IMR-90 (cell line): ENCODE data around the gene CLEC7A. TPM values are rescaled to one million over a fixed set of nuclear protein-coding genes. Genes with fewer than 3 reads are reported as not detected.

ENCODE experiments used
- ATAC-seq: fragments of 200-7000 bp; cut with Tn5 transposase; 2 replicates; pipeline ENCODE4 v1.9.1; 2020; ENCODE audit warnings: low read depth, mild to moderate bottlenecking, moderate library complexity
- BruUV-seq: library from RNA; stranded (reverse); fragments of 400-500 nt; replicated peaks from 2 replicates; lab custom pipeline; 2021; lab: Mats Ljungman, UMichigan
- CTCF ChIA-PET: fragments of 300-600 bp; formaldehyde crosslinking; extraction: SDS; loops from one replicate; lab custom pipeline; 2021; ENCODE audit warnings: antibody characterized with exemption; lab: Yijun Ruan, JAX
- POLR2A ChIA-PET: fragments of 300-600 bp; sonication (Branson Sonifier 250); formaldehyde crosslinking; loops from one replicate; lab custom pipeline; 2022; ENCODE audit warnings: antibody characterized with exemption; ENCODE audit not compliant: unreplicated experiment; lab: Charles Lee
- DNase-seq: peaks from one replicate; pipeline ENCODE4 v3.0.0; 2013
- H2AFZ ChIP-seq: replicated peaks from 2 replicates; pipeline ENCODE3; 2013; ENCODE audit warnings: low read length, mild to moderate bottlenecking; ENCODE audit not compliant: poor library complexity
- H2AK5ac ChIP-seq: 2 replicates; pipeline ENCODE4 v1.6.1; 2013; ENCODE audit warnings: low read depth, low read length, inconsistent platforms
- H2AK9ac ChIP-seq: replicated peaks from 2 replicates; pipeline ENCODE3; 2013; ENCODE audit warnings: mild to moderate bottlenecking, low read depth, low read length, moderate library complexity; ENCODE audit not compliant: poor library complexity
- H2BK120ac ChIP-seq: 2 replicates; pipeline ENCODE4 v1.6.1; 2013; ENCODE audit warnings: low read depth, low read length, inconsistent platforms
- H2BK15ac ChIP-seq: 3 replicates; pipeline ENCODE4 v1.6.1; 2013; ENCODE audit warnings: low read depth, low read length, inconsistent platforms
- H2BK20ac ChIP-seq: 2 replicates; pipeline ENCODE4 v1.6.1; 2013; ENCODE audit warnings: low read depth, mild to moderate bottlenecking, inconsistent platforms, low read length, moderate library complexity
- H2BK5ac ChIP-seq: 2 replicates; pipeline ENCODE4 v1.6.1; 2013; ENCODE audit warnings: mild to moderate bottlenecking, low read depth, low read length, inconsistent platforms; ENCODE audit not compliant: poor library complexity, severe bottlenecking
- H3K14ac ChIP-seq: replicated peaks from 2 replicates; pipeline ENCODE4 v1.6.1; 2013; ENCODE audit warnings: low read depth, low read length, inconsistent platforms
- H3K18ac ChIP-seq: 2 replicates; pipeline ENCODE4 v1.6.1; 2013; ENCODE audit warnings: low read depth, low read length, control low read depth
- H3K23ac ChIP-seq: 2 replicates; pipeline ENCODE4 v1.6.1; 2013; ENCODE audit warnings: low read depth, low read length, inconsistent platforms
- H3K27ac ChIP-seq: 2 replicates; pipeline ENCODE4 v1.5.1; 2013; ENCODE audit warnings: mild to moderate bottlenecking, control low read depth, low read length; ENCODE audit not compliant: insufficient read depth
- H3K27me3 ChIP-seq: 2 replicates; pipeline ENCODE4 v1.6.1; 2013; ENCODE audit warnings: low read length; ENCODE audit not compliant: control insufficient read depth, insufficient read depth
- H3K36me3 ChIP-seq: 2 replicates; pipeline ENCODE4 v1.6.1; 2013; ENCODE audit warnings: low read length, mixed read lengths; ENCODE audit not compliant: control insufficient read depth, insufficient read depth
- H3K4ac ChIP-seq: 2 replicates; pipeline ENCODE4 v1.6.1; 2013; ENCODE audit warnings: low read depth, low read length, inconsistent platforms
- H3K4me1 ChIP-seq: 2 replicates; pipeline ENCODE4 v1.6.1; 2013; ENCODE audit warnings: low read length, mixed read lengths; ENCODE audit not compliant: control insufficient read depth, insufficient read depth
- H3K4me2 ChIP-seq: 2 replicates; pipeline ENCODE4 v1.6.1; 2013; ENCODE audit warnings: low read depth, mild to moderate bottlenecking, control low read depth, low read length, moderate library complexity
- H3K4me3 ChIP-seq: 2 replicates; pipeline ENCODE4 v1.5.1; 2013; ENCODE audit warnings: low read depth, mild to moderate bottlenecking, control low read depth, low read length, moderate library complexity; ENCODE audit not compliant: insufficient read depth
- H3K56ac ChIP-seq: 2 replicates; pipeline ENCODE4 v1.6.1; 2013; ENCODE audit warnings: low read length, inconsistent platforms; ENCODE audit not compliant: insufficient read depth; ENCODE audit errors: extremely low read depth
- H3K79me1 ChIP-seq, 2 experiments: 2 replicates each; pipeline ENCODE4 v1.6.1; 2013; ENCODE audit warnings: low read length in 2 of 2, inconsistent platforms in 1 of 2, low read depth in 1 of 2
- H3K9ac ChIP-seq: 2 replicates; pipeline ENCODE4 v1.6.1; 2013; ENCODE audit warnings: low read depth, low read length, control low read depth
- H3K9me1 ChIP-seq: 2 replicates; pipeline ENCODE4 v1.6.1; 2013; ENCODE audit warnings: low read length, inconsistent platforms; ENCODE audit not compliant: insufficient read depth
- H3K9me3 ChIP-seq: 2 replicates; pipeline ENCODE4 v1.6.1; 2013; ENCODE audit warnings: low read length; ENCODE audit not compliant: control insufficient read depth, insufficient read depth
- H4K20me1 ChIP-seq: 2 replicates; pipeline ENCODE4 v1.6.1; 2013; ENCODE audit warnings: low read length, inconsistent platforms; ENCODE audit not compliant: insufficient read depth
- H4K5ac ChIP-seq: 2 replicates; pipeline ENCODE4 v1.6.1; 2013; ENCODE audit warnings: mild to moderate bottlenecking, low read depth, low read length, control low read depth
- H4K8ac ChIP-seq, 2 experiments: 2 replicates each; pipeline ENCODE4 v1.6.1; 2013; ENCODE audit warnings: low read depth in 2 of 2, low read length in 2 of 2, control low read depth in 1 of 2, inconsistent platforms in 1 of 2
- H4K91ac ChIP-seq: 2 replicates; pipeline ENCODE4 v1.6.1; 2013; ENCODE audit warnings: low read depth, low read length, inconsistent platforms; ENCODE audit not compliant: insufficient read depth
- CEBPB ChIP-seq: IDR thresholded peaks from 2 replicates; pipeline ENCODE4 v1.6.1; 2012; ENCODE audit warnings: low read depth, low read length, improper control_type of control experiment
- CHD1 ChIP-seq: IDR thresholded peaks from 2 replicates; pipeline ENCODE4 v1.6.1; 2012; ENCODE audit warnings: low read depth, low read length, improper control_type of control experiment
- CTCF ChIP-seq: conservative IDR thresholded peaks from 2 replicates; pipeline ENCODE4 v1.5.1; 2012; ENCODE audit warnings: mild to moderate bottlenecking, low read depth, low read length, improper control_type of control experiment
- ELK1 ChIP-seq: fragments of 150-350 bp; IDR thresholded peaks from 2 replicates; pipeline ENCODE4 v1.6.1; 2016; ENCODE audit warnings: low read depth, mild to moderate bottlenecking, low read length, moderate library complexity, borderline replicate concordance
- FOS ChIP-seq: fragments of 150-350 bp; IDR thresholded peaks from 2 replicates; pipeline ENCODE4 v1.6.1; 2016; ENCODE audit warnings: low read depth, low read length
- MAFK ChIP-seq: IDR thresholded peaks from 2 replicates; pipeline ENCODE4 v1.6.1; 2012; ENCODE audit warnings: low read depth, low read length, improper control_type of control experiment
- MAZ ChIP-seq: IDR thresholded peaks from 2 replicates; pipeline ENCODE4 v1.6.1; 2012; ENCODE audit warnings: low read depth, mild to moderate bottlenecking, low read length, improper control_type of control experiment, moderate library complexity, borderline replicate concordance
- MXI1 ChIP-seq: IDR thresholded peaks from 2 replicates; pipeline ENCODE4 v1.6.1; 2012; ENCODE audit warnings: low read depth, mild to moderate bottlenecking, low read length, moderate library complexity, borderline replicate concordance
- NFE2L2 ChIP-seq: fragments of 150-350 bp; IDR thresholded peaks from 2 replicates; pipeline ENCODE4 v1.6.1; 2016; ENCODE audit warnings: low read depth, mild to moderate bottlenecking, low read length
- POLR2A ChIP-seq: IDR thresholded peaks from 2 replicates; pipeline ENCODE4 v1.6.1; 2012; ENCODE audit warnings: mild to moderate bottlenecking, low read depth, low read length
- RAD21 ChIP-seq: IDR thresholded peaks from 2 replicates; pipeline ENCODE4 v1.6.1; 2012; ENCODE audit warnings: low read length, improper control_type of control experiment
- RCOR1 ChIP-seq: IDR thresholded peaks from 2 replicates; pipeline ENCODE4 v1.6.1; 2012; ENCODE audit warnings: mild to moderate bottlenecking, low read length, improper control_type of control experiment; ENCODE audit not compliant: insufficient replicate concordance
- SMC3 ChIP-seq: fragments of 150-350 bp; IDR thresholded peaks from 2 replicates; pipeline ENCODE4 v1.6.1; 2016; ENCODE audit warnings: low read depth, mild to moderate bottlenecking, antibody characterized with exemption, low read length, moderate library complexity
- USF2 ChIP-seq: fragments of 150-350 bp; IDR thresholded peaks from 2 replicates; pipeline ENCODE4 v1.6.1; 2017; ENCODE audit warnings: mild to moderate bottlenecking, antibody characterized with exemption, low read length, low read depth
- WGBS, 2 experiments: methylation state at CpG; one replicate each; pipeline versions ENCODE4 v1.1.5 to v1.1.7; 2013; ENCODE audit warnings: missing lambda C conversion rate in 2 of 2; ENCODE audit not compliant: insufficient read length in 1 of 2; ENCODE audit errors: extremely low coverage in 2 of 2; 5-methylcytosine and 5-hydroxymethylcytosine counted together
- dilution Hi-C: fragments of 300-500 bp; cut with HindIII; formaldehyde crosslinking; loops from one replicate; pipeline ENCODE4 v1.14.3; 2018; ENCODE audit warnings: low sequenced_read_pairs; ENCODE audit not compliant: unreplicated experiment
- in situ Hi-C: fragments of 300-500 bp; cut with MboI; formaldehyde crosslinking; loops from 3 replicates; pipeline ENCODE4 v1.14.3; 2019; ENCODE audit warnings: low sequenced_read_pairs, inconsistent platforms, mixed read lengths
- intact Hi-C: fragments of 100-400 bp; cut with micrococcal nuclease; formaldehyde crosslinking; loops from 2 replicates; pipeline ENCODE4 v1.10.0; 2022
- polyA plus RNA-seq, 3 experiments: library from polyadenylated mRNA; depleted of rRNA; stranded (reverse); fragments of >200 nt; gene quantifications; 2 replicates each; pipeline ENCODE4 v1.2.3, GENCODE V29; 2012; ENCODE audit warnings: low replicate concordance in 1 of 3
- total RNA-seq: library from RNA; depleted of rRNA; stranded (reverse); fragments of >200 nt; gene quantifications from 2 replicates; pipeline ENCODE4 v1.2.3, GENCODE V29; 2012

Gene CLEC7A
- total and polyA plus RNA-seq, 2 of the 4 experiments (the other 2 are of a cell fraction), result not detected

- Histone ChIP-seq H3K4me1 (no peaks in the 10 kb centered on the region), H4K91ac (no peak overlapping the region), H2BK5ac (no peak overlapping the region), H3K9ac (no peak overlapping the region), H3K36me3 (no peaks in the 10 kb centered on the region), H3K18ac (no peak overlapping the region), H3K79me1 (no peaks in the 10 kb centered on the region), H3K23ac (no peak overlapping the region), H3K4me2 (no peak overlapping the region), H4K20me1 (no peaks in the 10 kb centered on the region), H3K14ac (no peak overlapping the region), H3K9me1 (no peaks in the 10 kb centered on the region), H2AFZ (no peak overlapping the region), H3K4me3 (no peak overlapping the region), H3K4ac (no peak overlapping the region), H4K5ac (no peak overlapping the region), H2BK20ac (no peak overlapping the region), H3K27ac (no peak overlapping the region), H4K8ac (no peak overlapping the region), H2BK120ac (no peak overlapping the region), H2AK5ac (no peak overlapping the region), H3K9me3 (no peaks in the 10 kb centered on the region), H3K27me3 (peaks cover 5% of the 10 kb centered on the region; the same call in 1 of the 2 replicates), H2AK9ac (no peak overlapping the region), H3K56ac (no peak overlapping the region), H2BK15ac (no peak overlapping the region)
- ATAC-seq, result no peak
- in situ Hi-C loops (no loop called here), intact Hi-C loops (no loop called here), dilution Hi-C loops (no loop called here)
- WGBS, 2 experiments, result no CpG with 5 or more reads among the region's 1 CpG
- no TSS peak for BruUV-seq
- TF ChIP-seq MAFK (no peak), MAZ (no peak), CEBPB (no peak), SMC3 (no peak), NFE2L2 (no peak), RAD21 (no peak), POLR2A (no peak), USF2 (no peak), CTCF (no peak), FOS (no peak), CHD1 (no peak), ELK1 (no peak), RCOR1 (no peak), MXI1 (no peak)
- DNase-seq, result no peak
- ChIA-PET CTCF (no interaction called here), POLR2A (no interaction called here)
Measured at GRCh38 chr12:10126413-10126812, 3.6 kb downstream of the CLEC7A start.
